Karpas-422 (cell line): Measurements from ENCODE around the gene CDC23. TPM values are rescaled to one million over a fixed set of nuclear protein-coding genes. Genes with fewer than 3 reads are reported as not detected.

Experiments used
- total RNA-seq: library from RNA; depleted of rRNA; stranded (reverse); fragments of >200 nt; shearing (Covaris generic); gene quantifications from 2 replicates; pipeline ENCODE4 v1.2.3, GENCODE V29; 2014; ENCODE audit warnings: low replicate concordance; rRNA removed

The CDC23 gene
- total RNA-seq, 1 experiment from 2014 or later = 24.0 TPM

Other genes with a start within 250 kb of the CDC23 start
- gene FAM13B, start 180.2 kb downstream of the CDC23 start, total RNA-seq = 16.9 and 23.2 TPM in 2 replicates
- gene WNT8A, start 129.3 kb downstream of the CDC23 start, total RNA-seq = not detected in 2 replicates
- 1.3 and 2.0 TPM in 2 replicates for gene NME5, start 73.9 kb downstream of the CDC23 start, total RNA-seq
- 44.9 and 51.9 TPM in 2 replicates for gene BRD8, start 34.7 kb downstream of the CDC23 start, total RNA-seq
- gene KIF20A, start 34.2 kb downstream of the CDC23 start, total RNA-seq = 16.9 and 26.5 TPM in 2 replicates
- gene GFRA3, start 61.3 kb upstream of the CDC23 start, total RNA-seq = 0.37 TPM in 1 of 2 replicates, not detected in the other
- 6.1 and 11.1 TPM in 2 replicates for gene CDC25C, start 118.5 kb upstream of the CDC23 start, total RNA-seq
- gene FAM53C, start 124.9 kb upstream of the CDC23 start, total RNA-seq = 48.2 and 62.8 TPM in 2 replicates
- 44.9 and 56.3 TPM in 2 replicates for gene KDM3B, start 139.4 kb upstream of the CDC23 start, total RNA-seq
- 1.8 and 3.1 TPM in 2 replicates for gene REEP2, start 225.7 kb upstream of the CDC23 start, total RNA-seq